Caco-2 (cell line): ENCODE results near the gene UST. TPM values are rescaled to one million over a fixed set of nuclear protein-coding genes. Genes with fewer than 3 reads are reported as not detected.

Experiments
- BruUV-seq: library from RNA; stranded (reverse); fragments of 400-500 nt; replicated peaks from 2 replicates; lab custom pipeline; 2021; lab: Mats Ljungman, UMichigan
- CTCF ChIA-PET: fragments of 300-600 bp; sonication (Branson Sonifier 250); formaldehyde crosslinking; loops from one replicate; lab custom pipeline; 2022; ENCODE audit warnings: antibody characterized with exemption; lab: Charles Lee
- POLR2A ChIA-PET: fragments of 300-600 bp; sonication (Branson Sonifier 250); formaldehyde crosslinking; loops from one replicate; lab custom pipeline; 2022; ENCODE audit warnings: antibody characterized with exemption; lab: Charles Lee
- DNase-seq, 2 experiments: peaks; one replicate each; pipeline versions ENCODE4 v3.0.0 to v3.0.0-alpha.2; 2020 to 2022
- H3K27me3 ChIP-seq: replicated peaks from 2 replicates; pipeline ENCODE4 v1.6.0; 2011; ENCODE audit warnings: low read length; ENCODE audit not compliant: control insufficient read depth, insufficient read depth
- H3K36me3 ChIP-seq: 2 replicates; pipeline ENCODE4 v1.5.1; 2011; ENCODE audit warnings: low read length; ENCODE audit not compliant: control insufficient read depth, insufficient read depth
- H3K4me1 ChIP-seq: fragments of 250-450 bp; sonication (Bioruptor Pico); 2 replicates; pipeline ENCODE4 v1.5.1; 2020; ENCODE audit warnings: mild to moderate bottlenecking
- H3K4me3 ChIP-seq: 2 replicates; pipeline ENCODE4 v1.5.1; 2011; ENCODE audit warnings: low read depth, mild to moderate bottlenecking, control low read depth, low read length
- H3K9me3 ChIP-seq: fragments of 250-450 bp; sonication (Bioruptor Pico); 2 replicates; pipeline ENCODE4 v1.5.1; 2020; ENCODE audit warnings: mild to moderate bottlenecking, moderate library complexity
- H3K27ac Mint-ChIP-seq: one replicate; pipeline ENCODE4 v1.8.0; 2022; ENCODE audit warnings: mixed read lengths; ENCODE audit not compliant: unreplicated experiment
- H3K27me3 Mint-ChIP-seq: one replicate; pipeline ENCODE4 v1.8.0; 2022; ENCODE audit warnings: mixed read lengths; ENCODE audit not compliant: insufficient read depth, unreplicated experiment
- H3K36me3 Mint-ChIP-seq: one replicate; pipeline ENCODE4 v1.8.0; 2022; ENCODE audit warnings: mild to moderate bottlenecking, mixed read lengths; ENCODE audit not compliant: insufficient read depth, unreplicated experiment
- H3K4me1 Mint-ChIP-seq: one replicate; pipeline ENCODE4 v1.8.0; 2022; ENCODE audit warnings: low read depth, mixed read lengths; ENCODE audit not compliant: unreplicated experiment
- H3K4me3 Mint-ChIP-seq: one replicate; pipeline ENCODE4 v1.8.0; 2022; ENCODE audit warnings: mild to moderate bottlenecking, moderate library complexity, mixed read lengths; ENCODE audit not compliant: unreplicated experiment
- H3K9me3 Mint-ChIP-seq: one replicate; pipeline ENCODE4 v1.8.0; 2022; ENCODE audit warnings: mixed read lengths; ENCODE audit not compliant: unreplicated experiment
- CTCF ChIP-seq, 2 experiments: fragments of 200-600 bp in 1 of 2; IDR thresholded peaks; 1 replicate in 1 of 2; 2 replicates in 1 of 2; pipeline versions ENCODE4 v1.5.1 to v1.8.0; 2011 to 2022; ENCODE audit warnings: antibody characterized with exemption in 1 of 2, control low read depth in 1 of 2, inconsistent platforms in 1 of 2, low read depth in 1 of 2, low read length in 1 of 2, mild to moderate bottlenecking in 1 of 2, moderate library complexity in 1 of 2; ENCODE audit not compliant: insufficient read depth in 1 of 2, severe bottlenecking in 1 of 2, unreplicated experiment in 1 of 2
- intact Hi-C: fragments of 100-400 bp; cut with micrococcal nuclease; formaldehyde crosslinking; loops from one replicate; pipeline ENCODE4 v1.10.0; 2022; ENCODE audit not compliant: unreplicated experiment
- total RNA-seq: library from RNA; stranded (reverse); gene quantifications from 2 replicates; pipeline ENCODE4 v1.2.3, GENCODE V29; 2022

Gene UST
- total RNA-seq, 1 experiment from 2014 or later, result not detected

- Mint-ChIP-seq H3K9me3 (no peaks in the 10 kb centered on the region), H3K27me3 (peaks cover 15% of the 10 kb centered on the region), H3K4me3 (no peak overlapping the region), H3K36me3 (no peaks in the 10 kb centered on the region), H3K27ac (no peak overlapping the region), H3K4me1 (no peaks in the 10 kb centered on the region)
- BruUV-seq, result no TSS peak
- H3K4me3 ChIP-seq, result no peak overlapping the region
- no peaks in the 10 kb centered on the region for H3K4me1 ChIP-seq
- intact Hi-C loops, result no loop called here
- no peaks in the 10 kb centered on the region for H3K9me3 ChIP-seq
- H3K27me3 ChIP-seq, result no peaks in the 10 kb centered on the region
- no peak for TF ChIP-seq CTCF (IDR thresholded peaks at IDR 0.05; ENCODE audit: insufficient read depth in 1 of 2, low read depth in 1 of 2, low read length in 1 of 2, severe bottlenecking in 1 of 2, unreplicated experiment in 1 of 2)
- no peak for DNase-seq
- CTCF ChIA-PET, result no interaction called here
- POLR2A ChIA-PET, result no interaction called here
- H3K36me3 ChIP-seq, result no peaks in the 10 kb centered on the region
Measured at GRCh38 chr6:148825492-148825891, 78.7 kb downstream of the UST start.

- ChIA-PET CTCF (no interaction called here), POLR2A (no interaction called here)
- no peaks in the 10 kb centered on the region for H3K4me1 ChIP-seq
- BruUV-seq, result no TSS peak
- no peaks in the 10 kb centered on the region for H3K27me3 ChIP-seq
- no peaks in the 10 kb centered on the region for H3K9me3 Mint-ChIP-seq
- no peak for TF ChIP-seq CTCF (IDR thresholded peaks at IDR 0.05; ENCODE audit: insufficient read depth in 1 of 2, low read depth in 1 of 2, low read length in 1 of 2, severe bottlenecking in 1 of 2, unreplicated experiment in 1 of 2)
- intact Hi-C loops, result no loop called here
- H3K9me3 ChIP-seq, result no peaks in the 10 kb centered on the region
- H3K4me3 ChIP-seq, result no peak overlapping the region
- no peaks in the 10 kb centered on the region for H3K36me3 Mint-ChIP-seq
- peaks cover 12% of the 10 kb centered on the region for H3K27me3 Mint-ChIP-seq
- H3K4me3 Mint-ChIP-seq, result no peak overlapping the region
- H3K36me3 ChIP-seq, result no peaks in the 10 kb centered on the region
- no peak for DNase-seq
- H3K27ac Mint-ChIP-seq, result no peak overlapping the region
- H3K4me1 Mint-ChIP-seq, result no peaks in the 10 kb centered on the region
Measured at GRCh38 chr6:148827416-148828045, 80.7 kb downstream of the UST start.

GRCh38 chr6:148828047-148828446, 81.2 kb downstream of the UST start:
- Mint-ChIP-seq H3K4me1 (no peaks in the 10 kb centered on the region), H3K27me3 (peaks cover 13% of the 10 kb centered on the region), H3K27ac (no peak overlapping the region), H3K9me3 (no peaks in the 10 kb centered on the region), H3K36me3 (no peaks in the 10 kb centered on the region), H3K4me3 (no peak overlapping the region)
- Histone ChIP-seq H3K9me3 (no peaks in the 10 kb centered on the region), H3K4me1 (no peaks in the 10 kb centered on the region), H3K4me3 (no peak overlapping the region), H3K27me3 (no peaks in the 10 kb centered on the region), H3K36me3 (no peaks in the 10 kb centered on the region)
- no peak for TF ChIP-seq CTCF (IDR thresholded peaks at IDR 0.05; ENCODE audit: insufficient read depth in 1 of 2, low read depth in 1 of 2, low read length in 1 of 2, severe bottlenecking in 1 of 2, unreplicated experiment in 1 of 2)
- POLR2A ChIA-PET, result no interaction called here
- intact Hi-C loops, result no loop called here
- CTCF ChIA-PET, result no interaction called here
- BruUV-seq, result no TSS peak
- DNase-seq, result no peak
